H9 (cell line): ENCODE measurements around the gene CSTF1. TPM values are rescaled to one million over a fixed set of nuclear protein-coding genes. Genes with fewer than 3 reads are reported as not detected.

Source experiments
- DNase-seq: peaks from one replicate; pipeline ENCODE4 v3.0.0-alpha.2; 2017
- H2AFZ ChIP-seq: one replicate; pipeline ENCODE4 v1.6.1; 2013; ENCODE audit warnings: mild to moderate bottlenecking, low read length, control low read depth, moderate library complexity
- H2AK5ac ChIP-seq: 2 replicates; pipeline ENCODE4 v1.6.1; 2013; ENCODE audit warnings: low read length, control low read depth, mixed read lengths; ENCODE audit not compliant: insufficient read length
- H2BK120ac ChIP-seq: one replicate; pipeline ENCODE4 v1.6.1; 2013; ENCODE audit warnings: low read depth, mild to moderate bottlenecking, low read length, control low read depth, inconsistent platforms; ENCODE audit not compliant: poor library complexity, severe bottlenecking
- H2BK12ac ChIP-seq: 2 replicates; pipeline ENCODE4 v1.6.1; 2013; ENCODE audit warnings: low read length, control low read depth, mixed read lengths, low read depth; ENCODE audit not compliant: insufficient read length
- H2BK15ac ChIP-seq: 2 replicates; pipeline ENCODE4 v1.6.1; 2013; ENCODE audit warnings: low read depth, low read length, control low read depth
- H2BK20ac ChIP-seq: one replicate; pipeline ENCODE4 v1.6.1; 2013; ENCODE audit warnings: low read depth, mild to moderate bottlenecking, low read length, control low read depth, inconsistent platforms; ENCODE audit not compliant: poor library complexity, severe bottlenecking
- H2BK5ac ChIP-seq: 2 replicates; pipeline ENCODE4 v1.6.1; 2013; ENCODE audit warnings: low read length, control low read depth, mixed read lengths; ENCODE audit not compliant: insufficient read length
- H3K14ac ChIP-seq: 2 replicates; pipeline ENCODE4 v1.6.1; 2013; ENCODE audit warnings: low read length, control low read depth; ENCODE audit not compliant: insufficient read depth
- H3K18ac ChIP-seq: 2 replicates; pipeline ENCODE4 v1.6.1; 2013; ENCODE audit warnings: low read depth, mild to moderate bottlenecking, mixed read lengths, low read length, control low read depth; ENCODE audit not compliant: insufficient read length
- H3K23ac ChIP-seq: 2 replicates; pipeline ENCODE4 v1.6.1; 2013; ENCODE audit warnings: low read length, control low read depth, mixed read lengths, low read depth; ENCODE audit not compliant: insufficient read length
- H3K23me2 ChIP-seq: 2 replicates; pipeline ENCODE4 v1.6.1; 2013; ENCODE audit warnings: low read depth, mild to moderate bottlenecking, mixed read lengths, low read length, control low read depth; ENCODE audit not compliant: insufficient read length, poor library complexity, severe bottlenecking
- H3K27ac ChIP-seq: 2 replicates; pipeline ENCODE4 v1.5.1; 2013; ENCODE audit warnings: low read length, control low read depth, mixed read lengths, low read depth; ENCODE audit not compliant: insufficient read length
- H3K27me3 ChIP-seq: 2 replicates; pipeline ENCODE4 v1.6.1; 2013; ENCODE audit warnings: low read length, control low read depth, inconsistent platforms; ENCODE audit not compliant: insufficient read depth
- H3K4ac ChIP-seq: 2 replicates; pipeline ENCODE4 v1.6.1; 2013; ENCODE audit warnings: low read depth, mild to moderate bottlenecking, control low read depth, inconsistent platforms, low read length, moderate library complexity
- H3K4me1 ChIP-seq: 2 replicates; pipeline ENCODE4 v1.6.1; 2013; ENCODE audit warnings: low read length, control low read depth, inconsistent platforms; ENCODE audit not compliant: insufficient read depth
- H3K4me2 ChIP-seq: 2 replicates; pipeline ENCODE4 v1.6.1; 2013; ENCODE audit warnings: low read length, control low read depth, mixed read lengths; ENCODE audit not compliant: insufficient read length, insufficient read depth
- H3K56ac ChIP-seq: 2 replicates; pipeline ENCODE4 v1.6.1; 2013; ENCODE audit warnings: low read depth, mild to moderate bottlenecking, mixed read lengths, low read length, control low read depth; ENCODE audit not compliant: insufficient read length
- H3K79me1 ChIP-seq: 2 replicates; pipeline ENCODE4 v1.6.1; 2013; ENCODE audit warnings: low read depth, mild to moderate bottlenecking, moderate library complexity, low read length, control low read depth, inconsistent platforms; ENCODE audit not compliant: insufficient read depth, poor library complexity, severe bottlenecking
- H3K79me2 ChIP-seq: 2 replicates; pipeline ENCODE4 v1.6.1; 2013; ENCODE audit warnings: low read length, control low read depth, inconsistent platforms; ENCODE audit not compliant: insufficient read depth
- H3K9ac ChIP-seq: 2 replicates; pipeline ENCODE4 v1.6.1; 2013; ENCODE audit warnings: low read length, control low read depth, mixed read lengths; ENCODE audit not compliant: insufficient read length; ENCODE audit errors: extremely low read depth
- H3K9me3 ChIP-seq: one replicate; pipeline ENCODE4 v1.6.1; 2013; ENCODE audit warnings: low read depth, low read length, inconsistent platforms; ENCODE audit not compliant: control insufficient read depth
- H3T11ph ChIP-seq: one replicate; pipeline ENCODE4 v1.6.1; 2013; ENCODE audit warnings: mild to moderate bottlenecking, low read length, control low read depth, inconsistent platforms
- H4K20me1 ChIP-seq: one replicate; pipeline ENCODE4 v1.6.1; 2013; ENCODE audit not compliant: control insufficient read depth, insufficient read length, insufficient read depth
- H4K5ac ChIP-seq: 2 replicates; pipeline ENCODE4 v1.6.1; 2013; ENCODE audit warnings: low read depth, mild to moderate bottlenecking, mixed read lengths, low read length, control low read depth; ENCODE audit not compliant: insufficient read length
- H4K8ac ChIP-seq: replicated peaks from 2 replicates; pipeline ENCODE4 v1.6.1; 2013; ENCODE audit warnings: low read length, control low read depth, mixed read lengths, low read depth; ENCODE audit not compliant: insufficient read length
- H4K91ac ChIP-seq: 2 replicates; pipeline ENCODE4 v1.6.1; 2013; ENCODE audit warnings: low read depth, mild to moderate bottlenecking, moderate library complexity, mixed read lengths, low read length, control low read depth; ENCODE audit not compliant: insufficient read length
- H3K27ac Mint-ChIP-seq, 3 experiments: 2 replicates in 2 of 3; 3 replicates in 1 of 3; pipeline ENCODE4 v1.8.0; 2020 to 2021; ENCODE audit warnings: mixed read lengths in 3 of 3, mild to moderate bottlenecking in 1 of 3, moderate library complexity in 1 of 3
- H3K27me3 Mint-ChIP-seq: 2 replicates; pipeline ENCODE4 v1.8.0; 2021; ENCODE audit warnings: low read depth, mild to moderate bottlenecking, moderate library complexity, mixed read lengths
- H3K36me3 Mint-ChIP-seq, 3 experiments: 2 replicates in 2 of 3; 3 replicates in 1 of 3; pipeline ENCODE4 v1.8.0; 2020 to 2021; ENCODE audit warnings: low read depth in 3 of 3, mixed read lengths in 3 of 3; ENCODE audit not compliant: insufficient read depth in 1 of 3
- H3K4me1 Mint-ChIP-seq, 2 experiments: 2 replicates each; pipeline ENCODE4 v1.8.0; 2020; ENCODE audit warnings: mixed read lengths in 2 of 2
- H3K4me3 Mint-ChIP-seq, 2 experiments: 2 replicates in 1 of 2; 3 replicates in 1 of 2; pipeline ENCODE4 v1.8.0; 2020 to 2021; ENCODE audit warnings: mild to moderate bottlenecking in 2 of 2, mixed read lengths in 2 of 2, moderate library complexity in 1 of 2
- H3K9me3 Mint-ChIP-seq, 2 experiments: 2 replicates in 1 of 2; 3 replicates in 1 of 2; pipeline ENCODE4 v1.8.0; 2020; ENCODE audit warnings: mild to moderate bottlenecking in 2 of 2, mixed read lengths in 2 of 2, moderate library complexity in 1 of 2
- WGBS: extraction: QIAGEN DNeasy Blood & Tissue Kit; methylation state at CpG from one replicate; pipeline ENCODE4 v1.1.7; 2013; ENCODE audit warnings: missing lambda C conversion rate, low lambda C conversion rate, mixed read lengths; ENCODE audit not compliant: insufficient read length; ENCODE audit errors: extremely low coverage; 5-methylcytosine and 5-hydroxymethylcytosine counted together
- total RNA-seq: library from RNA; stranded (reverse); gene quantifications from 2 replicates; pipeline ENCODE4 v1.2.1, GENCODE V29; 2021
- TF ChIP-seq, protein P1 (sequence below): fragments of 200-600 bp; sonication (generic); conservative IDR thresholded peaks from 3 replicates; pipeline ENCODE4 v1.8.0; 2021; ENCODE audit warnings: antibody characterized with exemption, mild to moderate bottlenecking

The CSTF1 gene
- total RNA-seq, 1 experiment from 2014 or later = 72.9 TPM

- Mint-ChIP-seq H3K27ac (peak overlapping the region in 2 of 3 experiments; percentile 13 to 21; a peak in 1 of 7 replicates), H3K9me3 (no peaks in the 10 kb centered on the region)
- H4K91ac ChIP-seq = no peak overlapping the region
Measured at GRCh38 chr20:56383334-56383733, 9.1 kb upstream of the CSTF1 start.

More at GRCh38 chr20:56383334-56383733, 9.1 kb upstream of the CSTF1 start:
- H3T11ph ChIP-seq = no peak overlapping the region
- H3K18ac ChIP-seq = no peak overlapping the region
- H3K23ac ChIP-seq = no peak overlapping the region
- H3K56ac ChIP-seq = no peak overlapping the region
- H2BK5ac ChIP-seq = no peak overlapping the region
- H3K14ac ChIP-seq = no peak overlapping the region
- no peak overlapping the region for H2BK20ac ChIP-seq
- DNase-seq = no peak
- H2AFZ ChIP-seq = no peak overlapping the region
- TF ChIP-seq, protein P1, sequence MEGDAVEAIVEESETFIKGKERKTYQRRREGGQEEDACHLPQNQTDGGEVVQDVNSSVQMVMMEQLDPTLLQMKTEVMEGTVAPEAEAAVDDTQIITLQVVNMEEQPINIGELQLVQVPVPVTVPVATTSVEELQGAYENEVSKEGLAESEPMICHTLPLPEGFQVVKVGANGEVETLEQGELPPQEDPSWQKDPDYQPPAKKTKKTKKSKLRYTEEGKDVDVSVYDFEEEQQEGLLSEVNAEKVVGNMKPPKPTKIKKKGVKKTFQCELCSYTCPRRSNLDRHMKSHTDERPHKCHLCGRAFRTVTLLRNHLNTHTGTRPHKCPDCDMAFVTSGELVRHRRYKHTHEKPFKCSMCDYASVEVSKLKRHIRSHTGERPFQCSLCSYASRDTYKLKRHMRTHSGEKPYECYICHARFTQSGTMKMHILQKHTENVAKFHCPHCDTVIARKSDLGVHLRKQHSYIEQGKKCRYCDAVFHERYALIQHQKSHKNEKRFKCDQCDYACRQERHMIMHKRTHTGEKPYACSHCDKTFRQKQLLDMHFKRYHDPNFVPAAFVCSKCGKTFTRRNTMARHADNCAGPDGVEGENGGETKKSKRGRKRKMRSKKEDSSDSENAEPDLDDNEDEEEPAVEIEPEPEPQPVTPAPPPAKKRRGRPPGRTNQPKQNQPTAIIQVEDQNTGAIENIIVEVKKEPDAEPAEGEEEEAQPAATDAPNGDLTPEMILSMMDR = no peak
- H4K8ac ChIP-seq = no peak overlapping the region
- H2BK120ac ChIP-seq = no peak overlapping the region
- no peak overlapping the region for H3K27ac ChIP-seq
- Mint-ChIP-seq H3K36me3 (peaks cover 56 to 89% (median 86%) of the 10 kb centered on the region in 3 experiments), H3K4me3 (no peak overlapping the region), H3K4me1 (peaks cover 7 to 8% of the 10 kb centered on the region in 2 experiments; a peak in 2 of 4 replicates), H3K27me3 (no peaks in the 10 kb centered on the region)
- no peaks in the 10 kb centered on the region for H3K27me3 ChIP-seq
- no peaks in the 10 kb centered on the region for H3K4me1 ChIP-seq
- no peak overlapping the region for H3K4ac ChIP-seq
- no peak overlapping the region for H2AK5ac ChIP-seq
- no CpG with 5 or more reads among the region's 8 CpGs for whole genome bisulfite sequencing
- H2BK12ac ChIP-seq = no peak overlapping the region
- no peaks in the 10 kb centered on the region for H3K9me3 ChIP-seq
- H3K9ac ChIP-seq = no peak overlapping the region
- H3K79me2 ChIP-seq = peaks cover 5% of the 10 kb centered on the region; the same call in 1 of the 2 replicates
- no peak overlapping the region for H3K4me2 ChIP-seq
- peaks cover 19% of the 10 kb centered on the region for H3K79me1 ChIP-seq
- no peak overlapping the region for H2BK15ac ChIP-seq
- no peaks in the 10 kb centered on the region for H4K20me1 ChIP-seq
- no peak overlapping the region for H4K5ac ChIP-seq
- H3K23me2 ChIP-seq = no peaks in the 10 kb centered on the region
